ENCODE measurements around the gene SNAP29.
"Not testable (repeated sequence)": the region's sequence is repeated elsewhere in the genome, so short reads cannot be mapped to it uniquely, and the experiment has no call there.

Gene SNAP29

DNA sequence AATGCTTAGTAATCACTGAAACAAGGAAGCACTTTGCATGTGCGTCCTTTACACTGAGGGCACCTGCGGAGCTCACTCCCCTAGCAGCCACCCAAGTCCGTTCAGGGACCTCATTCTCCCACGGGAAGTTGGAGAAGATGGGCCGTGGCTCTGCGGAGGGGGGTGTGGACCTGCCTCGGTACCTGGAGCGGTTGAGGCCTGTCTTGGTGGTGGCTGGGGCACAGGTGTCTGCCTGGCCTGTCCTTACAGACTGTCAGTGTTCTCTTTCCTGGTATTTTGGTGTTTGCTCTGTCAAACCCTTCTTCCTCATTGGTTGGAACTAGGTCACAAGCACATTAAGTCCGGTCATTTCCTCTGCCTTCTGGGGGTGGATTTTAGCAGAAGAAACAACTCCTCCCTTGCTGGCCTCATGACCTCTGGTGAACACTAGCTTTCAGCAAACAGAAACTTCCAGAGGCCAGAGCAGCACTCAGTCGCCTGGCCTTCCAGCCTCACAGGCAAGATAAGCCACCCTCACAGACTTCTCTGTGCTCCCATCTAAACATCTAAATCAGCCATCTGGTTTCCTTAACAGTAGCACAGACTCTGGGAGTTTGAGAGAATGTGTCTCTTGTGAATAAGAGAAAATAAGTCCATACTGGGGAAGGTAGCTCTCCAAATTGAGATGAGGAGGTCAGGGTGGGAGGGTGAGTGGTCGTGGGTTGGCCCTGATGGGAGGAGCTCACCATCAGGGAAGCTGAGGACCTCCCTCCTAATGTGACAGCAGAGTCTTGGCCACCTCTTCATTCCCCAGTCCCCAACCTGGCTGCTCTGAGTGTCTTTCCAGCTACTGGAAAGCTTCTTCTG is 8.6 kb downstream of the SNAP29 start:
- DNase-seq = no peak

DNA sequence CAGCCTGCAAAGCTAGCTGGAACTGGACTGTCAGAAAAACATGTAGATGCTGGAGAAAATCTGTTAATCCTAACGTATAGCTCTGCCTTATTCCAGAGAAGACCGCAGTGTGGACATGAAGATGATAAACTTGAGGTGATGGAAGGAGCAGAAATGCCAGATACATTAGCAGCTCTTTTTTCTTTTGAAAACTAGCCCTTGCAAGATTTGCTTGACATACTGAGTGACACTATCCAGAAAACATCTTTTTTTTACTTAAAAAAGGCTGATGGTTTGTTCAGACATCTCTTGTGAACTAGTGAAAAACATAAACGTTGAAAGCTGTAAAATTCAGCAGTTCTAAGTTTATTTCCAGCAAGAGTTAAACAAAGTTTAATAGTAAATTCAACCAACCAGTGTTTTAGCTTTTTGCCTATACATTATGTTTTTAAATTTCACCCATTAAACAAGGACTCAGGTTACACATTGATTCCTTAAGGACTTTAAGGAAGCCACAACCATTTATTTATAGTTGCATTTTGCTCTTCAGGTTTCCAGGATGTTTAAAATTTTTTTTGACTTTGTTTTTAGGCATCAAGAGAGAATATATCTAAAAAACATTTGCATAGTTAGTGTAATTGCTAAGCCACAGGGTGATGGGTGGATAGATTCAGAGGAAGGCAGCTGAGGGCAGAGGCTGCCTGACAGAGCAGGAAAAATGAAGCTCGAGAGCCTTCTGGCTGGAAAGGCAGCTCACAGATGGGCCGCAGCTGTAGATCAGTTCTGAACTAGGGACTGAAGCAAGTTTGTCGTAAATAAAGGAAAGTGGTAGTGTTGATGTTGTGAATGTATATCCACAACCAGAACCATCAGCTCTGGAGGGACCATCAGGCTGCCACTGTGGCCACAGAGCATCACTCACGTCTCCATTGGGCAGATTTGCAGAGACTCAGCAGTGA is 9.5 kb downstream of the SNAP29 start:
- no peak for DNase-seq

DNA sequence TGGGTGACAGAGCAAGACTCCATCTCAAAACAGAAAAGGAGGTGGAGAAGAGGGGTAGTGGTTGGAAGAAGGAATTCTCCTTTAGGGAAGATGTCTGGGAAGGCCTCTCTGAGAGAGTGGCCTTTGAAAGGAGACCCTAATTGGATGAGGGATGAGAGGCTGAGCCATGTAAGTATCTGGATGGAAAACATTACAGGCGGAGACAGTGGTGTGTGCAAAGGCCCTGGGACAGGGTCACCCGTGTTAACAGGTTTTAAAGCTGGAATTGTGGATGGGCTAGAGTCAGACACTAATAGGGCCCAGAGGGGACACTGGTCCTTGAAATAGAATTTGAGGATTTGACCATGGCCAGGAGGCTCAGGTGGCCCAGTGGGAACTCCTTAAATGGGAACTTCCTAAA is 10.4 kb downstream of the SNAP29 start:
- no peak for DNase-seq

DNA sequence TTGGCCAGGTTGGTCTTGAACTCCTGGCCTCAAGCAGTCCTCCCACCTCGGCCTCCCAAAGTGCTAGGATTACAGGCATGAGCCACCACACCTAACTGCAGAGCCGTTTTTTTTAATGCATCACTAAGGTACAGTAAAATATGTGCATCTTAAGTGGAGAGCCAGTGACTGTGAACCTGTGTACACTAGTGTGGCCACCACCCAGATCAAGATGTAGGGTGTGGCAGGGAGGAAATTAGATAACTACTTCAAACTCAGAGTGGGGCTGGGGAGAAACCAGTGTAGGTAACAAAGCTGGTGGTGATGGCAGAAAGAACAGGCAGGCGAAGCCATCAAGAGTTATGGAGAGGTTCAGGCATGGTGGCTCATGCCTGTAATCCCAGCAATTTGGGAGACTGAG is 14.4 kb downstream of the SNAP29 start:
- no peak for DNase-seq

DNA sequence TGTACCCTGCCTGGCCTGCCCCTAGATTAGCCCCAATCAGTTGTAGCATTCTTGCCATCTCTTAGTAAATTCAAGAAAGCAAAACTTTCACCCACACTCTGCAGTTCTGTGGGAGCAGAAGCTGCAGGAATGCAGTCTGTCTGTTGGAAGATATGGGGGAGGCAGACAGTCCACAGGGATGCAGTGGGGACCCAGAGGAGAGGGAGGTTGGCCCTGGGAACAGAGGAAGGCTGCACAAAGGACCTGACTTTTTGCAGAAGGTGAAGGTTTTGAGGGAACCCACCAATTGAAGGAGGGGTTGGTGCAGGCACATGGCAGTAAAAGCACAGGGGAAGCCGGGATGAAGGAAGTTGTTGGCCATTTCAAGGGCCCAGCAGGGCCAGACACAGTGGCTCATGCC is 16.5 kb downstream of the SNAP29 start:
- DNase-seq = no peak

DNA sequence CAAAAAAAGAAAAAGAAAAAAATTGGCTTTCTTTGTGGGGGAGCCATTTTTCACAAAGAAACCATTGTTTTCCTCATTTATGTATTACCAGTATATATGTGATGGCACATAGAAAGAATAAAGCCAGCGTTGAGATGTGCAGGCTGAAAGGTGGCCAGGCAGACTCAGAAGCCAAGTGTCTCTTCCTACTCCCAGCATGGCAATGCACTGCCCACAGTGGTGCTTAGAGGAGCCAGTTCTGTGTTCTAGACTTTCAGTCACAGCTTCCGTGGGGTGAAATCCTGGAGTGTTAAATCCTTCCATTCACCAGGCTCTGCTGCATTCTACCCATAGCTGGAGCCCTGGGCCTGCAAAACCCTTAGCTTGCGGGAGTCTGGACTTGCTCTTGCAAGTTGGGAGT is 18.9 kb downstream of the SNAP29 start:
- no peak for DNase-seq

DNA sequence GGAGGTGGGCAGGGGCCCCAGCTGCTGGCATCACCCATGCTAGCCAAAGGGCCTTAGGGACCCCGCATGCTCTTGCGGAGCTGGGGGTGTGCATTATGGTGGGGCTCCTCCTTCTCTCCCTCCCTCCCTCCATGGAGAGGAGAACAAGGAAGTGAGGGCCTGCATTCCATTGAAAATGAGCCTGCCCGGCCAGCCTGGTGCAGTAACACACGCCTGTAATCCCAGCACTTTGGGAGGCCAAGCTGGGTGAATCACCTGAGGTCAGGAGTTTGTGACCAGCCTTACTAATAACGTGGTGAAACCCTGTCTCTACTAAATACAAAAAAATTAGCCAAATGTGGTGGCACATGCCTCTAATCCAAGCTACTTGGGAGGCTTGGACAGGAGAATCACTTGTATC is 22.4 kb downstream of the SNAP29 start:
- DNase-seq = no peak

DNA sequence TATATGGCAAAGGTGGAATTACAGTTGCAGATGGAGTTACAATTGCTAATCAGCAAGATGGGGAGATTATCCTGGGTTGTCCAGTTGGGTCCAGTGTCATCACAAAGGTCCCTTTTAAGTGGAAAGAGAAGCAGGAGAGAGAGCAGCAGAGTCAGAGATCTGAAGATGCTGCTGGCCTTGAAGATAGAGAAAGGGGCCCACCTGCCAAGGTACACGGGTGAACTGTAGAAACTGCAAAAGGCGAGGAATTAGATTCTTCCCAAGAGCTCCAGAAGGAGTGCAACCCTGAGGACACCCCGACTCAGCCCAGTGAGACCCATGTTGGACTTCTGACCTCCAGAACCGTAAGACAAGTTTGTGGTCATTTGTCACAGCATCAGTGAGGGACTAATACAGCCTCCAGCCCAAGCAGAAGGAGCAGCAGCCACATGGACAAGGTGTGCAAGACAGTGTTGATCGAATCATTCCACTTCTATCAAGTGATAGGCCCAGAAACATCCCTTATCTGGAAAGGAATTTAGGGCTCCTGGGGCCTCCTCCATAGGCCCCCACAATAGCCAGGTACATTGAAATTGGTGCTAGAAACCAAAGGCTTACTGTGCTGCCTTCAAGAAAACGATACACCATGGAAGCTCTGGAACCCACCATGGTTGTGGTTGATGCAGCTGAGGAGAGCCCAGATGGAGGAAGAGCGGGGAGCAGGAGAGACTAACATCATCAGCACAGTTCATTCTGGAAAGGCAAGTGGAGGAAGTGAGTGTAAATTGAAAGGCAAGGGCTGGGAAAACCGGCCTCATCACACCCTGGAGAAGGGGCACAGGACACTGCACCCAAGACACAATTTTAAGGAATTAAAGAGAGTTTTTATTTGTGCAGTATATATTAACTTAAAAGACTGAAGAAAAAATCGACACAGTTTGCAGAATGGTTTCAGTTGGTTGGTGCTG is 23.3 kb downstream of the SNAP29 start:
- no peak for DNase-seq

DNA sequence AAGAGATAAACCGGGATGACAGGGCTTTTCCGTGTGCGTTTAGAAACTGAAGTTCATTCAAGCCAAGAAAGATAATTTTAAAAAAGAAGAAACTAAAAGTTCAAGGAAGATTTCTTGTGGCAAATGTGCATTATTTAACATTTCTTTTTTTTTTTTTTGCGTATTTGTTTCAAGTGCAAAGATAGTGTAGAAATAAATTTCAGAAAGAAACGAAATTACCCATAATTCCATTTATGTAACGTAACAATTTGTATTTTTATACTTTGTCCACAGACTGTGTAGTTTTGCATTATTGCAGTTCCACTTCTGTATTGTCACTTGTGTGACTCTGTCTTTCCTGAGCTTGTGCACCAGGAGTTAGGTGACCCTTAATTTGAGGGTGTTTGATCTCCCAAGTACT is 24.0 kb downstream of the SNAP29 start:
- no peak for DNase-seq

DNA sequence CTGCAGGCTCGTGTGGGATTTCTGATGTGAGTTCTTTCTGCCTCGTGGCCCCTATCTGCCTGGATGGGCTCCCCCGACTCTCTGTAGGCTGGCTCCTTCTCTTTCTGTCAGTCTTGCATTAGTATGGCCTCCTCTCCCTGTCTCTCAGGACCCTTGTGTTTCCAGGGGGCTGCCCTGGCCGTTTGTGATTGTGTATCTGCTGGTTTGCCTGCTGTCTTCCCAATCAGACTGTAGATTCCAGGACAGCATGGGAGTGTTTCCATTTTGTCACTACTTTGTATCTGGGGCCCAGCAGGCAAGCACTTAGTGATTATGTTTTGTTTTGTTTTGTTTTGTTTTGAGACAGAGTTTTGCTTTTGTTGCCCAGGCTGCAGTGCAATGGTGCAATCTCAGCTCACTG is 25.6 kb downstream of the SNAP29 start:
- DNase-seq = no peak

DNA sequence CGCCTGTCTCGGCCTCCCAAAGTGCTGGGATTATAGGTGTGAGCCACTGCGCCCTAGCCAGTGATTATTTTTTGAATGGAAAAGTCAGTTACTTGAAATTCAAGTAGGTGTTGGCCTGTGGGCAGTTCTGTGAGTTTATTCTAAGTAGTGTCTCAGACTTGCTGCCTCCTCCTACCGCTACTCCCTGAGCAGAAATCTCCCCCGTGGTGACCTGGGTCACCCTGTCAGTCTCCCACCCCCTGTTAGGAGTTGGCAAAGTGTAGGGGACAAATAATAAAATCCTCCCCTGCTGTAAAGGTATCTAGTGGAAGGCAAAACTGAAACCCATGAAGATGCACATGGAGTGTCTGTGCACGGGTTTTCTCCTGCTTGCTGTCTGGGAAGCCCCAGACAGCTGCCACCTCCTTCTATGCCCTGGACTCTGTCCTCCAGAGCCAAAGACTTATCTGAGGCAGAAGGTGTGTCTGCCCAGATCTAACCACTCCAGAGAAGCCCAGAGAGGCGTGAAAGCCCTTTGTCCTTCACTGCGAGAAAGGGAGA is 26.3 kb downstream of the SNAP29 start:
- no peak for DNase-seq

DNA sequence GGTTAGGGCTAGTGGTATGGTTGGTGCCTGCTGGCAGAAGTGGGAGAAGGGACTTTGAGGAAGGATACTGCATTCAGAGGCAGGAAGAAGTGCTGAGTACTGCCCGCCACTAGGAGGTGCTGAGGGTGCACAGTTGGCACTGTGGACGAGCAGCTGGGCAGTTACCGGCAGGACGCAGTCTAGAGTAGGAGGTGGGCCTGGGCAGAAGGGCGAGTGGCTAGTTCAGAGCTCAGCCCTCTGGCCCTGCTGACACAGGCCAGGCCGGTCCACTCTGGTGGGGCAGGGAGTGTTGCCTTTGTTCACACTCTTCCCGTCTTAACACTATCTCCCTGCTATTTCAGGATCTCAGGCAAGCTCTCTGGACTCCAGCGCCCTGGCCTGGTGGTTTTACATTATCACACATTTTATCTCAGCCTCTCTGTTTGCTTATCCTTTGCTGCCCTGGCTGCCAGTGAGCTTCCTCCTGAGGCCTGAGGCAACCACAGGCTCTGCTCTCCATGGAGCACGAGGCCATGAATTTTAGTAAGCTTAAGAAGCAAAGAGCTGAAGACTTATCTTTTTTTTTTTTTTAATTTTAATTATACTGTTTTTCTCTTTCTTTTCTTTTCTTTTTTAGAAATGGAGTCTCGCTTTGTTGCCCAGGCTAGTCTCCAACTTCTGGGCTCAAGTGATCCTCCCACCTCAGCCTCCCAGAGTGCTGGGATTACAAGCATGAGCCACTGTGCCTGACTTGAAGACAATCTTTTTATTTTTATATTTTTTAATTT is 26.9 kb downstream of the SNAP29 start:
- peak; percentile 45 for DNase-seq

DNA sequence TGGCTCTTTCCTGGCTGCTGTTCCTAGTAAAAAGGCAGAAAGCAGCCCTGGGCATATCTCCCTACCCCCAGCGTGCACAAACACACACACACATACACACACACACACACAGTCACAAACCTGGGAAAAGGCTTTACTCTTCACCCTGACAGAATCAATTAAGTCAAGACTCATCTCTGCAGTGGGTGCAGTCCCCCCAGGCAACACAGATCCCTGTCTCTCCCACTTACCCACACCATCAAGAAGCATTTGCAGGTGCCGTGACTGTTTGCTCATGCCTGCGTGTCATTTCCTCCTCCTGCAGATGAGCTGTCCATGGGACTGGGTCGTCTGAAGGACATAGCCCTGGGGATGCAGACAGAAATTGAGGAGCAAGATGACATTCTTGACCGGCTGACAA is 28.6 kb downstream of the SNAP29 start:
- no peak for DNase-seq

DNA sequence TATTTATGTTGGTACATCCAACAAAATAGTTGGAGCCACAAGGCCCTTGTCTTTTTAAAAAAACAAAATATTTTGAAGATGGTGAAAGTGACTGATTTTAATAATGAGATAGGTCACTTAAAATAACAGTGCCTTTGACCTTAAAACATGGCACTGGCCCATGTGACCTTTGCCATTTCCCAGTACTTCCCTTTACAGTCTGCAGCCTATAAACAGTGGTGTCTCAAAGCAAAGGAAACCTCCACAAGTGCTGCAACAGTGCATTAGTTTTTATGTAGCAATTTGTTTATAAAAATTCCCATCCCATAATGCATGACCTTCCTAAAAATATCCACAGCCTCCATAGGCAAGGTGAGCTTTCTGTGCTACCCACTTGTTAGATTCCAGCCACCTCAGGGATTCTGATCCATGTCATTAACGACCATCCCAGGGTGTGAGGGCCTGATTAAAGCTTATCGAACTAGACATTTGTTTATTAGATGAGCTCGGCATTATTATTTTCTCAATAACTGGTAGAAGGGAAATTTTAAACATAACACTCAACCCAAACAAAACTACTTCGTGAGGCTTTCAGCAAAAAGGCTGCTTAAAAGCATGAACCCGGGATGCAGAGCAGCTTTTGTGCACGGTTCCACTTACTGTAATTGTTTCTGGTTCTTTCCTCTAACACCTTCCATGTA is 30.4 kb downstream of the SNAP29 start:
- no peak for DNase-seq

DNA sequence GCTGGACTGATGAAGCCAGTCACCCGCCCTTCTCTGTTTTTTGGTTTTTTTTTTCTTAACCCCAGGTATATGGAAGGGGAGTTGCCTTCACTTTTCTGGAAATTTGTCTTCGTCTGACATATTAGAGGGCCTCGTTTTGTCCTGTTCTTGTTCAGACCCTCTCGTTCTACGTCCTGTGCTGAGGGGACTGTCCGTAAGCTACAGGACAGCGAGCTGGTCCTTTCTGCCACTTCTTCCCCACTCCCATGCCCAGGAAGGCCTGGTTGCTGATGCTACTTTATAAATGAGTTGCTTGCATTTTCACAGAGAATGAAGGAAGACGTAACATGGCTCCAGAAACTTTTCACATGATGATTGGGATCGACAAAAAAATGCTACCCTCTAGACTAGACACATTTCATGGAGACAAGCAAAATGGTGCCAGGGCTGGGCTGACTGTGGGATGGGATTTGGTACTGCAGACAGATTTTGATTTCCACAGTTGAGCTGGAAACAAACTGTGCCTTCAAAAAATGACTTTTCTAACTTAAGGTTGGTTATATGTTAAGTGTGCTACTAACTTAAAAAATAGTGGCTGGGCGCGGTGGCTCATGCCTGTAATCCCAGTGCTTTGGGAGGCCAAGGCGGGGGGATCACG is 31.2 kb downstream of the SNAP29 start:
- DNase-seq = no peak

DNA sequence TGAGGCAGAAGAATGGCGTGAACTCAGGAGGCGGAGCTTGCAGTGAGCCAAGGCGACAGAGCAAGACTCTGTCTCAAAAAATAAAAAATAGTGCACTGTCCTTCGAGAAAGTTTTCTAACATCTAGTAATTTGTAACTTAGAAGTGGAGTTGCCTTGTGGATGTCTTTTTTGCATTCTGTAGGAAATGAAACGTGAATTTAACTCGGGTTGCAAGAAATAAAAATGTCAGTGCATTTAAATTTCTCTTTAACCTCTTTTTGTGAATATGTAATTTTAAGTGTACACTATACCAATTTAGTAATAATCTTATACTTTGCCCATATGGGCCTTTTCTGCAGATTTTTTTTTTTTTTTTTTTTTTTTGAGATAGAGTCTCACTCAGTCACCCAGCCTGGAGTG is 32.2 kb downstream of the SNAP29 start:
- no peak for DNase-seq

DNA sequence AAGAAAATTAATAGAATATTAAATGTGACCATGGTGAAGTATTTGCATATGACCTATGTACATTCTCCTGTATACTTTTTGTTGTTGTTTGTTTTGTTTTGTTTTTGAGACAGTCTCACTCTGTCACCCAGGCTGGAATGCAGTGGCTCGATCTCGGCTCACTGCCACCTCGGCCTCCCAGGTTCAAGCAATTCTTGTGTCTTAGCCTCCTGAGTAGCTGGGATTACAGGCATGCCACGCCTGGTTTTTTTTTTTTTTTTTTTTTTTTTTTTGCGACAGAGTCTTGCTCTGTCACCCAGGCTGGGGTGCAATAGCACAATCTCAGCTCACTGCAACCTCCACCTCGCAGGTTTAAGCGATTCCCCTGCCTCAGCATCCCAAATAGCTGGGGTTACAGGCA is 38.9 kb downstream of the SNAP29 start:
- not testable (repeated sequence) for DNase-seq

DNA sequence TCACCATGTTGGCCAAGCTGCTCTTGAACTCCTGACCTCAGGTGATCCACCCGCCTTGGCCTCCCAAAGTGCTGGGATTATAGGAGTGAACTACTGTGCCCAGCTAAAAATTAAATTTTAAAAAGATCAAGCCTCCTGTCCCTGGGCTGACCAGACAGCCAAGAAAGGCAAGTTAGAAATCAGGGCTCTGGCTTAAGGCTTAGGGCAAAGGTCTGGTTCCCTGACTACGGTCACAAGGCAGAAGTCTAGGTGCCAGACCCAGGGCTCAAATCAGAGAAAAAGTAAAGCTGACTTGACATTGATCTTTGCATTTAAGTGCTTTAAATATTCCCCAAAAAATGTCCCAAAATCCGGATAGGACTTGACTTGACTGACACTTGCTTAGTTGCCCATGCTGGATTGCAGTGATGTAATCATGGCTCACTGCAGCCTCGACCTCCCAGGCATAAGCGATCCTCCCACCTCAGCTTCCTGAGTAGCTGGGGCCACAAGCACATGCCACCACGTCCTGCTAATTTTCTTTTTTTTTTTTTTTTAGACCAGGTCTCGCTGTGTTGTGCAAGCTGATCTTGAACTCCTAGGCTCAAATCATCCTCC is 41.1 kb downstream of the SNAP29 start:
- no peak for DNase-seq

DNA sequence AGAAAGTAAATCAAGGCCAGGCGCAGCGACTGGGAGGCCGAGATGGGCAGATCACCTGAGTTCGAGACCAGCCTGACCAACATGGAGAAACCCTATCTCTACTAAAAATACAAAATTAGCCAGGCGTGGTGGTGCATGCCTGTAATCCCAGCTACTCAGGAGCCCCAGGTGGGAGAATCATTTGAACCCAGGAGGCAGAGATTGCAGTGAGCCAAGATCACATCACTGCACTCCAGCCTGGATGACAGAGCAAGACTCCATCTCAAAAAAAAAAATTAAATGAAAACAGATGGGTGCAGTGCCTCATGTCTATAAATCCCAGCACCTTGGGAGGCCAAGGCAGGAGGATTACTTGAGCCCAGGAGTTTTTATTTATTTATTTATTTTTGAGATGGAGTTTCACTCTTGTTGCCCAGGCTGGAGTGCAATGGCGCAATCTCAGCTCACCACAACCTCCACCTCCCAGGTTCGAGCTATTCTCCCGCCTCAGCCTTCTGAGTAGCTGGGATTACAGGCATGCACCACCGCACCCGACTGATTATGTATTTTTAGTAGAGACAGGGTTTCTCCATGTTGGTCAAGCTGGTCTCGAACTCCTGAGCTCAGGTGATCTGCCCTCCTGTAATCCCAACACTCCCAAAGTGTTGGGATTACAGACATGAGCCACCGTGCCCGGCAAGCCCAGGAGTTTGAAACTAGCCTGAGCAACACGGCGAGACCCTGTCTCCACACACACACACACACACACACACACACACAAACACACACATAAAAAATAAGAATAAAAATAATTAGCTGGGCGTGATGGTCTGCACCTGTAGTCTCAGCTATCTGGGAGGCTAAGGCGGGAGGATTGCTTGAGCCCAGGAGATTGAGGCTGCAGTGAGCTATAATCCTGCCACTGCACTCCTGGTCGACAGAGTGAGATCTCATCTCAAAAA is 42.6 kb downstream of the SNAP29 start:
- DNase-seq = not testable (repeated sequence)

Data from SHP77 treated with DMSO at 0.1 percent for 48 hours (cell line).